Endothelial cell of umbilical vein (primary cell): ENCODE data around the gene CEP97. TPM values are rescaled to one million over a fixed set of nuclear protein-coding genes. Genes with fewer than 3 reads are reported as not detected.

Experiments
- BruUV-seq: library from RNA; stranded (reverse); fragments of 400-500 nt; replicated peaks from 2 replicates; lab custom pipeline; 2021; lab: Mats Ljungman, UMichigan
- CTCF ChIA-PET: fragments of 300-600, 350-600 bp; sonication (Branson Sonifier 250); formaldehyde crosslinking; loops from one replicate; lab custom pipeline; 2021; ENCODE audit warnings: antibody characterized with exemption, inconsistent platforms; lab: Charles Lee
- POLR2A ChIA-PET: fragments of 300-600, 350-600 bp; sonication (Branson Sonifier 250); formaldehyde crosslinking; loops from one replicate; lab custom pipeline; 2021; ENCODE audit warnings: antibody characterized with exemption, inconsistent platforms; lab: Charles Lee
- DNase-seq: peaks from one replicate; pipeline ENCODE4 v3.0.0-alpha.2; 2011; ENCODE audit warnings: low read depth, low spot score
- FAIRE-seq: peaks from 2 replicates; lab custom pipeline; 2011; peaks lifted over from hg19 to GRCh38; lab: Jason Lieb, UNC
- H2AFZ ChIP-seq: 2 replicates; pipeline ENCODE4 v1.6.0; 2012; ENCODE audit warnings: low read depth, low read length, control low read depth, inconsistent platforms
- H3K27ac ChIP-seq: 2 replicates; pipeline ENCODE4 v1.5.1; 2011; ENCODE audit warnings: low read depth, mild to moderate bottlenecking, control low read depth, low read length, moderate library complexity; ENCODE audit not compliant: insufficient read depth
- H3K27me3 ChIP-seq, 2 experiments: 2 replicates each; pipeline versions ENCODE4 v1.6.0 to v1.6.1; 2011; ENCODE audit warnings: low read length in 2 of 2, mixed read lengths in 1 of 2; ENCODE audit not compliant: control insufficient read depth in 2 of 2, insufficient read depth in 2 of 2
- H3K36me3 ChIP-seq, 2 experiments: 2 replicates in 1 of 2; 3 replicates in 1 of 2; pipeline ENCODE4 v1.5.1; 2011; ENCODE audit warnings: low read length in 2 of 2, mild to moderate bottlenecking in 1 of 2, moderate library complexity in 1 of 2; ENCODE audit not compliant: control insufficient read depth in 2 of 2, insufficient read depth in 2 of 2; ENCODE audit errors: extremely low read depth in 1 of 2
- H3K4me1 ChIP-seq: 3 replicates; pipeline ENCODE4 v1.5.1; 2011; ENCODE audit warnings: mild to moderate bottlenecking, low read length; ENCODE audit not compliant: control insufficient read depth, insufficient read depth; ENCODE audit errors: extremely low read depth
- H3K4me2 ChIP-seq: 2 replicates; pipeline ENCODE4 v1.6.1; 2011; ENCODE audit warnings: low read length, control low read depth, mixed read lengths; ENCODE audit not compliant: insufficient read depth
- H3K4me3 ChIP-seq, 3 experiments: fragments of 200-600 bp in 1 of 3; sonication (generic), shearing (Covaris generic) in 1 of 3; replicated peaks in 1 of 3; 2 replicates each; pipeline ENCODE4 v1.5.1; 2011 to 2016; ENCODE audit warnings: control low read depth in 3 of 3, low read length in 3 of 3, mild to moderate bottlenecking in 2 of 3, inconsistent platforms in 1 of 3, low read depth in 1 of 3, moderate library complexity in 1 of 3; ENCODE audit not compliant: insufficient read depth in 1 of 3
- H3K79me2 ChIP-seq: 2 replicates; pipeline ENCODE4 v1.6.0; 2012; ENCODE audit warnings: low read length, inconsistent platforms; ENCODE audit not compliant: control insufficient read depth, insufficient read depth
- H3K9ac ChIP-seq: replicated peaks from 2 replicates; pipeline ENCODE3; 2011; ENCODE audit warnings: low read length, control low read depth; ENCODE audit not compliant: insufficient read depth; ENCODE audit errors: extremely low read depth
- H3K9me1 ChIP-seq: replicated peaks from 3 replicates; pipeline ENCODE4 v1.6.0; 2011; ENCODE audit warnings: mild to moderate bottlenecking, low read length; ENCODE audit not compliant: control insufficient read depth, insufficient read depth; ENCODE audit errors: extremely low read depth
- H3K9me3 ChIP-seq: replicated peaks from 2 replicates; pipeline ENCODE4 v1.5.1; 2012; ENCODE audit warnings: low read length, inconsistent platforms; ENCODE audit not compliant: control insufficient read depth, insufficient read depth
- H4K20me1 ChIP-seq: replicated peaks from 2 replicates; pipeline ENCODE3; 2011; ENCODE audit warnings: mild to moderate bottlenecking, low read length; ENCODE audit not compliant: control insufficient read depth, insufficient read depth; ENCODE audit errors: extremely low read depth
- CTCF ChIP-seq, 2 donors: IDR thresholded peaks; 1 replicate in 1 of 2; 2 replicates in 1 of 2; pipeline ENCODE4 v1.5.1; 2011; ENCODE audit warnings: low read length in 2 of 2, mild to moderate bottlenecking in 2 of 2, moderate library complexity in 2 of 2, control low read depth in 1 of 2, inconsistent platforms in 1 of 2, low read depth in 1 of 2; ENCODE audit not compliant: insufficient read depth in 1 of 2; ENCODE audit errors: extremely low read depth in 1 of 2
- EZH2 ChIP-seq: IDR thresholded peaks from 2 replicates; pipeline ENCODE4 v1.6.1; 2012; ENCODE audit warnings: borderline replicate concordance, low read depth, mild to moderate bottlenecking, moderate library complexity, low read length, inconsistent platforms; ENCODE audit not compliant: severe bottlenecking
- GATA2 ChIP-seq: IDR thresholded peaks from 2 replicates; pipeline ENCODE4 v1.7.0; 2011; ENCODE audit warnings: low read depth, mild to moderate bottlenecking, moderate library complexity, mixed read lengths, low read length; ENCODE audit not compliant: insufficient read length, insufficient read depth
- JUN ChIP-seq: IDR thresholded peaks from 2 replicates; pipeline ENCODE4 v1.6.1; 2011; ENCODE audit warnings: borderline replicate concordance, low read depth; ENCODE audit not compliant: insufficient read length, insufficient read depth
- MAX ChIP-seq: IDR thresholded peaks from 2 replicates; pipeline ENCODE4 v1.6.1; 2011; ENCODE audit not compliant: insufficient read depth, insufficient read length
- POLR2A ChIP-seq: IDR thresholded peaks from 2 replicates; pipeline ENCODE4 v1.6.1; 2012; ENCODE audit warnings: low read depth, mild to moderate bottlenecking, control low read depth, low read length
- POLR2AphosphoS5 ChIP-seq: IDR thresholded peaks from 2 replicates; pipeline ENCODE4 v1.6.1; 2012; ENCODE audit warnings: low read depth, mild to moderate bottlenecking, control low read depth, low read length, moderate library complexity; ENCODE audit not compliant: insufficient read depth
- dilution Hi-C: fragments of 300-500 bp; cut with MboI; formaldehyde crosslinking; loops from one replicate; pipeline ENCODE4 v1.15.0; 2019; ENCODE audit warnings: low sequenced_read_pairs; ENCODE audit not compliant: extremely low pct_ligation_motif_present
- intact Hi-C: fragments of 100-400 bp; cut with micrococcal nuclease; formaldehyde crosslinking; loops from one replicate; pipeline ENCODE4 v1.10.0; 2022
- polyA plus RNA-seq, 4 experiments: library from polyadenylated mRNA; depleted of rRNA in 3 of 4; stranded (reverse) in 3 of 4; unstranded in 1 of 4; fragments of >200 nt; gene quantifications; 2 replicates each; pipeline versions ENCODE4 v1.2.1 to v1.2.3, GENCODE V29; 2011 to 2012; ENCODE audit warnings: missing spikeins in 1 of 4
- total RNA-seq: library from RNA; stranded (reverse); gene quantifications from 2 replicates; pipeline ENCODE4 v1.2.3, GENCODE V29; 2021

Gene CEP97
- total and polyA plus RNA-seq, 2 donors (not counting 3 experiments of a cell fraction or from before 2014, with no cell fraction given), result 1.9 to 10.3 TPM

GRCh38 chr3:101729586-101729985 is 5.2 kb downstream of the CEP97 start:
- Histone ChIP-seq H3K36me3 (peaks cover 4 to 22% of the 10 kb centered on the region in 2 experiments), H3K4me2 (no peak overlapping the region), H3K79me2 (peaks cover 18% of the 10 kb centered on the region), H3K27me3 (no peaks in the 10 kb centered on the region), H3K9me1 (no peaks in the 10 kb centered on the region), H3K9me3 (no peaks in the 10 kb centered on the region), H2AFZ (no peak overlapping the region), H3K9ac (no peak overlapping the region), H3K4me1 (peaks cover 23% of the 10 kb centered on the region), H3K4me3 (no peak overlapping the region), H3K27ac (no peak overlapping the region), H4K20me1 (no peaks in the 10 kb centered on the region)
- intact Hi-C loops, result no loop called here
- dilution Hi-C loops, result no loop called here
- DNase-seq (no peak), FAIRE-seq (peak; percentile 40)
- no TSS peak for BruUV-seq
- CTCF ChIA-PET, result no interaction called here
- TF ChIP-seq JUN (no peak), CTCF (IDR thresholded peaks at IDR 0.05; ENCODE audit: extremely low read depth in 1 of 2, insufficient read depth in 1 of 2, low read depth in 1 of 2, low read length in 2 of 2) (no peak), POLR2A (no peak), MAX (no peak), EZH2 (no peak), POLR2AphosphoS5 (no peak), GATA2 (no peak)
- POLR2A ChIA-PET, result no interaction called here
